H9 (cell line): ENCODE data around the gene YOD1. TPM values are rescaled to one million over a fixed set of nuclear protein-coding genes. Genes with fewer than 3 reads are reported as not detected.

Source experiments
- DNase-seq: peaks from one replicate; pipeline ENCODE4 v3.0.0-alpha.2; 2017
- H2AFZ ChIP-seq: one replicate; pipeline ENCODE4 v1.6.1; 2013; ENCODE audit warnings: mild to moderate bottlenecking, low read length, control low read depth, moderate library complexity
- H2AK5ac ChIP-seq: 2 replicates; pipeline ENCODE4 v1.6.1; 2013; ENCODE audit warnings: low read length, control low read depth, mixed read lengths; ENCODE audit not compliant: insufficient read length
- H2BK120ac ChIP-seq: one replicate; pipeline ENCODE4 v1.6.1; 2013; ENCODE audit warnings: low read depth, mild to moderate bottlenecking, low read length, control low read depth, inconsistent platforms; ENCODE audit not compliant: poor library complexity, severe bottlenecking
- H2BK12ac ChIP-seq: 2 replicates; pipeline ENCODE4 v1.6.1; 2013; ENCODE audit warnings: low read length, control low read depth, mixed read lengths, low read depth; ENCODE audit not compliant: insufficient read length
- H2BK15ac ChIP-seq: 2 replicates; pipeline ENCODE4 v1.6.1; 2013; ENCODE audit warnings: low read depth, low read length, control low read depth
- H2BK20ac ChIP-seq: one replicate; pipeline ENCODE4 v1.6.1; 2013; ENCODE audit warnings: low read depth, mild to moderate bottlenecking, low read length, control low read depth, inconsistent platforms; ENCODE audit not compliant: poor library complexity, severe bottlenecking
- H2BK5ac ChIP-seq: 2 replicates; pipeline ENCODE4 v1.6.1; 2013; ENCODE audit warnings: low read length, control low read depth, mixed read lengths; ENCODE audit not compliant: insufficient read length
- H3K14ac ChIP-seq: 2 replicates; pipeline ENCODE4 v1.6.1; 2013; ENCODE audit warnings: low read length, control low read depth; ENCODE audit not compliant: insufficient read depth
- H3K18ac ChIP-seq: 2 replicates; pipeline ENCODE4 v1.6.1; 2013; ENCODE audit warnings: low read depth, mild to moderate bottlenecking, mixed read lengths, low read length, control low read depth; ENCODE audit not compliant: insufficient read length
- H3K23ac ChIP-seq: 2 replicates; pipeline ENCODE4 v1.6.1; 2013; ENCODE audit warnings: low read length, control low read depth, mixed read lengths, low read depth; ENCODE audit not compliant: insufficient read length
- H3K23me2 ChIP-seq: 2 replicates; pipeline ENCODE4 v1.6.1; 2013; ENCODE audit warnings: low read depth, mild to moderate bottlenecking, mixed read lengths, low read length, control low read depth; ENCODE audit not compliant: insufficient read length, poor library complexity, severe bottlenecking
- H3K27ac ChIP-seq: 2 replicates; pipeline ENCODE4 v1.5.1; 2013; ENCODE audit warnings: low read length, control low read depth, mixed read lengths, low read depth; ENCODE audit not compliant: insufficient read length
- H3K27me3 ChIP-seq: 2 replicates; pipeline ENCODE4 v1.6.1; 2013; ENCODE audit warnings: low read length, control low read depth, inconsistent platforms; ENCODE audit not compliant: insufficient read depth
- H3K4ac ChIP-seq: 2 replicates; pipeline ENCODE4 v1.6.1; 2013; ENCODE audit warnings: low read depth, mild to moderate bottlenecking, control low read depth, inconsistent platforms, low read length, moderate library complexity
- H3K4me1 ChIP-seq: 2 replicates; pipeline ENCODE4 v1.6.1; 2013; ENCODE audit warnings: low read length, control low read depth, inconsistent platforms; ENCODE audit not compliant: insufficient read depth
- H3K4me2 ChIP-seq: 2 replicates; pipeline ENCODE4 v1.6.1; 2013; ENCODE audit warnings: low read length, control low read depth, mixed read lengths; ENCODE audit not compliant: insufficient read length, insufficient read depth
- H3K56ac ChIP-seq: 2 replicates; pipeline ENCODE4 v1.6.1; 2013; ENCODE audit warnings: low read depth, mild to moderate bottlenecking, mixed read lengths, low read length, control low read depth; ENCODE audit not compliant: insufficient read length
- H3K79me1 ChIP-seq: 2 replicates; pipeline ENCODE4 v1.6.1; 2013; ENCODE audit warnings: low read depth, mild to moderate bottlenecking, moderate library complexity, low read length, control low read depth, inconsistent platforms; ENCODE audit not compliant: insufficient read depth, poor library complexity, severe bottlenecking
- H3K79me2 ChIP-seq: 2 replicates; pipeline ENCODE4 v1.6.1; 2013; ENCODE audit warnings: low read length, control low read depth, inconsistent platforms; ENCODE audit not compliant: insufficient read depth
- H3K9ac ChIP-seq: 2 replicates; pipeline ENCODE4 v1.6.1; 2013; ENCODE audit warnings: low read length, control low read depth, mixed read lengths; ENCODE audit not compliant: insufficient read length; ENCODE audit errors: extremely low read depth
- H3K9me3 ChIP-seq: one replicate; pipeline ENCODE4 v1.6.1; 2013; ENCODE audit warnings: low read depth, low read length, inconsistent platforms; ENCODE audit not compliant: control insufficient read depth
- H3T11ph ChIP-seq: one replicate; pipeline ENCODE4 v1.6.1; 2013; ENCODE audit warnings: mild to moderate bottlenecking, low read length, control low read depth, inconsistent platforms
- H4K20me1 ChIP-seq: one replicate; pipeline ENCODE4 v1.6.1; 2013; ENCODE audit not compliant: control insufficient read depth, insufficient read length, insufficient read depth
- H4K5ac ChIP-seq: 2 replicates; pipeline ENCODE4 v1.6.1; 2013; ENCODE audit warnings: low read depth, mild to moderate bottlenecking, mixed read lengths, low read length, control low read depth; ENCODE audit not compliant: insufficient read length
- H4K8ac ChIP-seq: replicated peaks from 2 replicates; pipeline ENCODE4 v1.6.1; 2013; ENCODE audit warnings: low read length, control low read depth, mixed read lengths, low read depth; ENCODE audit not compliant: insufficient read length
- H4K91ac ChIP-seq: 2 replicates; pipeline ENCODE4 v1.6.1; 2013; ENCODE audit warnings: low read depth, mild to moderate bottlenecking, moderate library complexity, mixed read lengths, low read length, control low read depth; ENCODE audit not compliant: insufficient read length
- H3K27ac Mint-ChIP-seq, 3 experiments: 2 replicates in 2 of 3; 3 replicates in 1 of 3; pipeline ENCODE4 v1.8.0; 2020 to 2021; ENCODE audit warnings: mixed read lengths in 3 of 3, mild to moderate bottlenecking in 1 of 3, moderate library complexity in 1 of 3
- H3K27me3 Mint-ChIP-seq: 2 replicates; pipeline ENCODE4 v1.8.0; 2021; ENCODE audit warnings: low read depth, mild to moderate bottlenecking, moderate library complexity, mixed read lengths
- H3K36me3 Mint-ChIP-seq, 3 experiments: 2 replicates in 2 of 3; 3 replicates in 1 of 3; pipeline ENCODE4 v1.8.0; 2020 to 2021; ENCODE audit warnings: low read depth in 3 of 3, mixed read lengths in 3 of 3; ENCODE audit not compliant: insufficient read depth in 1 of 3
- H3K4me1 Mint-ChIP-seq, 2 experiments: 2 replicates each; pipeline ENCODE4 v1.8.0; 2020; ENCODE audit warnings: mixed read lengths in 2 of 2
- H3K4me3 Mint-ChIP-seq, 2 experiments: 2 replicates in 1 of 2; 3 replicates in 1 of 2; pipeline ENCODE4 v1.8.0; 2020 to 2021; ENCODE audit warnings: mild to moderate bottlenecking in 2 of 2, mixed read lengths in 2 of 2, moderate library complexity in 1 of 2
- H3K9me3 Mint-ChIP-seq, 2 experiments: 2 replicates in 1 of 2; 3 replicates in 1 of 2; pipeline ENCODE4 v1.8.0; 2020; ENCODE audit warnings: mild to moderate bottlenecking in 2 of 2, mixed read lengths in 2 of 2, moderate library complexity in 1 of 2
- WGBS: extraction: QIAGEN DNeasy Blood & Tissue Kit; methylation state at CpG from one replicate; pipeline ENCODE4 v1.1.7; 2013; ENCODE audit warnings: missing lambda C conversion rate, low lambda C conversion rate, mixed read lengths; ENCODE audit not compliant: insufficient read length; ENCODE audit errors: extremely low coverage; 5-methylcytosine and 5-hydroxymethylcytosine counted together
- total RNA-seq: library from RNA; stranded (reverse); gene quantifications from 2 replicates; pipeline ENCODE4 v1.2.1, GENCODE V29; 2021
- TF ChIP-seq, protein P1 (sequence below): fragments of 200-600 bp; sonication (generic); conservative IDR thresholded peaks from 3 replicates; pipeline ENCODE4 v1.8.0; 2021; ENCODE audit warnings: antibody characterized with exemption, mild to moderate bottlenecking

YOD1 gene
- total RNA-seq, 1 experiment from 2014 or later, result 8.6 TPM

DNA sequence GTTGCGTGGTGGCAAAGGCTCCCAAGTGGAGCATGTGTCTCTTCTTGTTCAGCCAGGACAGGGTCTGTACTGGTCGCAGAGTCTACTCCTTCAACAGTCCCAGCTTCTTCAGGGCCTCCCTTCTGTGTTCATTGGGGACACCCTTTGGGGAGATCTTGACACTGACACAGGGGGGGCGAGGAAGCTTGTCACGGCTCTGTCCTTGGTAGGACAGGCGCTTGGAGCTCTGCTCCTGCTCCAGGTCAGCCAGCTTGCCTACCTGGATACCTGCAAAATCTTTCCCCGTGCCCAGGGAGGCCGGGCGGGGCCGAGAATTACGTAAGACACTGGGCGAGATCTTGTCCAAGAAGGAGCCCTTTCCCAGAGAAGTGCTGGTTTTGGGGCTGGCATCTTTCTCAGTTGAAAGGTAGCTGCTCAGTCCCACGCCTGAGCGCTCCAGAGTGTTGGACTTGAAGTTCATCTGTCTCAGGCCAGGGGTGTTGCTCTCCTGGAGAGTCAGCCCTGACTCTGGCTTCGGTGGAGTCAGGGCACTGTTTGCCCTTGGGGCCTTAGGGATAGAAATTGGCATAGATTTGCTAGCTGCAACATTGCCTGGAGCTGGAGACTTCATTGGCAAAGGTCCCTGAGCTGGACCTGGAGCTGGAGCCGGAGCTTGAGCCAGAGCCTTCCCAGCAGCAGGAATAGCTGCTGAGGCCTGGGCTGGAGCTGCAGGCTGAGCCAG is 29.0 kb downstream of the YOD1 start:
- WGBS, result no CpG with 5 or more reads among the region's 15 CpGs

More for the DNA sequence above, 29.0 kb downstream of the YOD1 start:
- no peak overlapping the region for H2BK20ac ChIP-seq
- no peak overlapping the region for H3K23ac ChIP-seq
- no peak overlapping the region for H3K4ac ChIP-seq
- H3K56ac ChIP-seq, result no peak overlapping the region
- peaks cover 5% of the 10 kb centered on the region; the same call in 1 of the 2 replicates for H3K4me1 ChIP-seq
- no peak overlapping the region for H4K5ac ChIP-seq
- H3K9me3 Mint-ChIP-seq, result no peaks in the 10 kb centered on the region
- no peak overlapping the region for H2AFZ ChIP-seq
- H3T11ph ChIP-seq, result no peak overlapping the region
- TF ChIP-seq, protein P1, sequence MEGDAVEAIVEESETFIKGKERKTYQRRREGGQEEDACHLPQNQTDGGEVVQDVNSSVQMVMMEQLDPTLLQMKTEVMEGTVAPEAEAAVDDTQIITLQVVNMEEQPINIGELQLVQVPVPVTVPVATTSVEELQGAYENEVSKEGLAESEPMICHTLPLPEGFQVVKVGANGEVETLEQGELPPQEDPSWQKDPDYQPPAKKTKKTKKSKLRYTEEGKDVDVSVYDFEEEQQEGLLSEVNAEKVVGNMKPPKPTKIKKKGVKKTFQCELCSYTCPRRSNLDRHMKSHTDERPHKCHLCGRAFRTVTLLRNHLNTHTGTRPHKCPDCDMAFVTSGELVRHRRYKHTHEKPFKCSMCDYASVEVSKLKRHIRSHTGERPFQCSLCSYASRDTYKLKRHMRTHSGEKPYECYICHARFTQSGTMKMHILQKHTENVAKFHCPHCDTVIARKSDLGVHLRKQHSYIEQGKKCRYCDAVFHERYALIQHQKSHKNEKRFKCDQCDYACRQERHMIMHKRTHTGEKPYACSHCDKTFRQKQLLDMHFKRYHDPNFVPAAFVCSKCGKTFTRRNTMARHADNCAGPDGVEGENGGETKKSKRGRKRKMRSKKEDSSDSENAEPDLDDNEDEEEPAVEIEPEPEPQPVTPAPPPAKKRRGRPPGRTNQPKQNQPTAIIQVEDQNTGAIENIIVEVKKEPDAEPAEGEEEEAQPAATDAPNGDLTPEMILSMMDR, result no peak
- no peaks in the 10 kb centered on the region for H3K79me1 ChIP-seq
- H3K27ac ChIP-seq, result no peak overlapping the region
- H3K18ac ChIP-seq, result no peak overlapping the region
- no peak overlapping the region for H2BK5ac ChIP-seq
- H3K4me1 Mint-ChIP-seq, result peaks cover 14 to 18% of the 10 kb centered on the region in 2 experiments
- no peak overlapping the region for H2AK5ac ChIP-seq
- H3K79me2 ChIP-seq, result no peaks in the 10 kb centered on the region
- no peak overlapping the region for H2BK120ac ChIP-seq
- no peaks in the 10 kb centered on the region for H3K9me3 ChIP-seq
- no peak overlapping the region for H3K4me3 Mint-ChIP-seq
- no peak overlapping the region for H2BK15ac ChIP-seq
- H4K20me1 ChIP-seq, result no peaks in the 10 kb centered on the region
- no peak overlapping the region for H3K4me2 ChIP-seq
- no peak overlapping the region for H4K8ac ChIP-seq
- no peak overlapping the region for H3K14ac ChIP-seq
- H3K27me3 ChIP-seq, result no peaks in the 10 kb centered on the region
- H3K27ac Mint-ChIP-seq, result no peak overlapping the region; a peak in 1 of 7 replicates
- H3K9ac ChIP-seq, result no peak overlapping the region
- DNase-seq, result no peak
- no peaks in the 10 kb centered on the region for H3K23me2 ChIP-seq
- H4K91ac ChIP-seq, result no peak overlapping the region
- H3K36me3 Mint-ChIP-seq, result peaks cover 0 to 2% (median 0%) of the 10 kb centered on the region in 3 experiments; a peak in 1 of 7 replicates
- H2BK12ac ChIP-seq, result no peak overlapping the region
- peaks cover 9% of the 10 kb centered on the region for H3K27me3 Mint-ChIP-seq
